ENCODE results near the gene TMEM9B.
"Not testable (repeated sequence)": the region's sequence is repeated elsewhere in the genome, so short reads cannot be mapped to it uniquely, and the experiment has no call there.

Gene TMEM9B

DNA sequence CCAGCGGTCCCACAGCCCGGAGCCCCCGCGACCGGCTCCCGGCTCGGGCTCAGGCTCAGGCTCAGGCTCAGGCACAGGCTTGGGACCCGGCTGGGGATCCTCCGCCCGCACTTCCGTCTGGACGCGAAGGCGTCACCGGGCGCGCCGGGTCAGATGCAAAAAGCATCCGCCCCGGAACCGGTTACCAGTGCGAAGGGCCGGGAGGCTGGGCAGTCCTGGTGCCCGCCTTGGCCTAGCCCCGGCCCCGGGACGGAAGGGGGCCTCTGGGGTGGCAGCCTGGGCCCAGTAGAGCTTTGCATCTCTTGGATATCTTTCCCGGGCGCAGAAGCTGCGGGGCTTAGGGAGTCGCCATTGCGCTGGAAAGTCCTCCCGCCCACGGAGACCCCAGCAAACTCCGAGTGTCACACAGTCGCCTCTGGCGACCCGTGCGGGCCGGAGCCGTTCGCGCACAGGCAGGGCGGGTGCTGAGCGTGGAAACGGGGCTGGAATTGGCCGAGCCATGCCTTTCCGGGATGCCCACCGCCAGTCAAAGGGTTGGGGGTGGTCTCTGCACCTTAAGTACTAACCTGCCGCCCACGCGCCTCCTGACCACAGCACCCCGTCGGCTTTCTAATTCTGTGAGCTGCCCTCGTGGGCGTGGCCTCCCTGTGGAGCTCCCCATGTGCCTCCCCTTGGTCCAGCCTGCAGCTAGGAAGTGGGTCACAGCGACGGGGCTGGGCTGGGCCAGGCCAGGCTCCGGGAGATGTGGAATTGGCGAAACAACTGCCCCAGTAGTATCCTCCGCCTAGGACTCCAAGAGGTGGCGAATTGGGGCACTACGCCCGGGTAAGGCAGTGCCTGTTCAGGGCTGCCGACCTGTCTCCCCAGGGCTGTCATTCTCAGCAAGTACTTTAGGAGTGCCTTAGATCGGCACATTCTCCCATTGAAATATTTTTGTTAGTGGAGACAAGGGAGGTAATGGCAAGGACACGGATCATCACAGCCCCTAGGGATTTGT, at the start of gene TMEM9B:
TMEM9B (minus strand) TSS at position 119 of the 997 bp plus-strand sequence. CDS start 129 bp downstream, outside the sequence.
- no peaks in the 10 kb centered on the region for H3K27me3 Mint-ChIP-seq
- H3K4me1 Mint-ChIP-seq = peaks cover 28 to 47% of the 10 kb centered on the region in 2 donors
- no peaks in the 10 kb centered on the region for H3K9me3 Mint-ChIP-seq
- H3K27ac Mint-ChIP-seq = peak within 1 kb of the TSS; percentile 95
- H3K4me3 Mint-ChIP-seq = peak within 1 kb of the TSS; percentile 98 to 99
- DNase-seq (peak; percentile 91), ATAC-seq (replicated peaks) (peak; percentile 83 to 86)
- peaks cover 2 to 16% of the 10 kb centered on the region in 2 donors for H3K36me3 Mint-ChIP-seq

DNA sequence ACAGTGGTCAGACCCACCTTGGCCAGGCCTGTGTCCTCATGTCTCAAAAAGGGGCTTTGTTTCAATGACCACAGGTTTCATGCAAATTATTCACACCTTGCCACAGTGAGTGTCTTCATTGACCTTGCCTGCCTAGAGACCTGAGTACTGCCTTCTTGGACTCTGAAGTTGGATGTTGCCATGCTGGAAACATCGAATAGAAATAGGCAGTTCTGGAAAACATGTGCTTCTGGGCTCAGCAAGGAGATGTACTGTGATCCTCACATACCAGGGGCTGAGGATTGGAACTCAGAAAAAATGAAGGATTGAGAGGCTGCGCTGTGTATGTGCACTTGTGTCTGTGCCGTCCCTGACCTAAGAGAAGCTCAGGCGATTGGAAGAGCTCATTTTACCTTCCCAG, 49.1 kb upstream of the TMEM9B start:
- no peaks in the 10 kb centered on the region for H3K36me3 Mint-ChIP-seq
- no peak overlapping the region for H3K4me3 Mint-ChIP-seq
- peaks cover 29 to 32% of the 10 kb centered on the region in 2 donors for H3K27me3 Mint-ChIP-seq
- no peak overlapping the region for H3K27ac Mint-ChIP-seq
- ATAC-seq (replicated peaks) = no peak
- peaks cover 0 to 8% of the 10 kb centered on the region in 2 donors for H3K4me1 Mint-ChIP-seq
- no peak for DNase-seq
- H3K9me3 Mint-ChIP-seq = peaks cover 0 to 8% of the 10 kb centered on the region in 2 donors

DNA sequence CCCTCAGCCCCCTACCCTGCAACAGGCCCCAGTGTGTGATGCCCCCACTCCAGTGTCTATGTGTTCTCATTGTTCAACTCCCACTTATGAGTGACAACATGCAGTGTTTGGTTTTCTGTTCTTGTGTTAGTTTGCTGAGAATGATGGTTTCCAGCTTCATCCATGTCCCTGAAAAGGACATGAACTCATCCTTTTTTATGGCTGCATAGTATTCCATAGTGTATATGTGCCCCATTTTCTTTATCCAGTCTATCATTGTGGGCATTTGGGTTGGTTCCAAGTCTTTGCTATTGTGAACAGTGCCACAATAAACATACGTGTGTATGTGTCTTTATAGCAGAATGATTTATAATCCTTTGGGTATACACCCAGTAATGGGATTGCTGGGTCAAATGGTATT, 45.3 kb upstream of the TMEM9B start:
- not testable (repeated sequence) for H3K4me3 Mint-ChIP-seq; H3K4me1 Mint-ChIP-seq; H3K36me3 Mint-ChIP-seq; ATAC-seq (replicated peaks); H3K9me3 Mint-ChIP-seq; DNase-seq; H3K27ac Mint-ChIP-seq
- peaks cover 33 to 43% of the 10 kb centered on the region in 2 donors for H3K27me3 Mint-ChIP-seq

DNA sequence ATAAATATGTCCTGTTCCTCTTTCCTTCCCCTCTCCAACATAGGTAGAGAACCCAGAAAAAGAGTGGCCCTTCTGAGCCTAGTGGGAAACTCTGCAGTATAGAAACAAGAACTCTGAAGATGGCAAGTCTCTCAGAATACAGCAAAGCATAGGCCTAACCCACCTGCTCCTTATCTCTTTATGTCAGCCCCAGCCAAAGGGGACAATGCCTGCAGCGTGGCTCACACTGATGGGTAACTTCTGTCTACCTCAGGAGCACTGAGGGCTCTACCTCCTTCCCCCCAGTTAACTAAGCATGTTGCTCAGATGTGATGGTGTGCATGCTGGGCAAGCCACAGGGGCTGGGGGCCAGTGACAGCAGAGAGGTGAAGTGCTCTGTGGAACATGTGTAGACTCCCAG, 44.4 kb upstream of the TMEM9B start:
- Mint-ChIP-seq H3K4me3 (no peak overlapping the region), H3K27me3 (peaks cover 33 to 43% of the 10 kb centered on the region in 2 donors), H3K9me3 (peaks cover 0 to 8% of the 10 kb centered on the region in 2 donors), H3K4me1 (peaks cover 0 to 3% of the 10 kb centered on the region in 2 donors), H3K27ac (no peak overlapping the region), H3K36me3 (no peaks in the 10 kb centered on the region)
- no peak for ATAC-seq (replicated peaks)
- no peak for DNase-seq

DNA sequence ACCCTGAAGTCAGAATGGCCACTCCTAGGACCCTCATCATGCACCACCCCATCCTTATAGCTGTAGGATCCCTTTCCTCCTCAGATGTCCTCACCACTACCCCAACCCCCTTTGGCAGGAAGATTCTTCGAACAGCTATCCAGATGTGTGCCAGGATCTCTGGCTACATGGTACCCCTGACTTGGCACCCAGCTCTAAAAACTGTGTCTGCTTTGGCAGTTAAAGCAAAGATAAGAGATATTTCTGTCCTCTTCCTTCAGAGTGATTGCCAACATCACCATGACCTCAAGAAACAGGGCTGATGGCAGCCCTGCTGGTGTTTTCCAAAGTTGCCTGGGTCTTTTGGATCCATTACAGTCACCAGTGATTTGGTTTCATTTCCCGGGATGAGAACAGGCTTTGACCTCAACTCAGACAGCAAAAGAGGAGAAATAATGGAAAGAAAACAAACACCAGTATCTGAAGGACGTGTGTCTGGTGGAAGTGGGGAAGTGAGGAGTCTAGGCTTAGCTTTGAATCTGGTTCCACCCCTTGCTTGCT, 43.8 kb upstream of the TMEM9B start:
- Mint-ChIP-seq H3K27me3 (peaks cover 32 to 43% of the 10 kb centered on the region in 2 donors), H3K4me3 (no peak overlapping the region), H3K36me3 (no peaks in the 10 kb centered on the region), H3K4me1 (peaks cover 4 to 6% of the 10 kb centered on the region in 2 donors), H3K27ac (no peak overlapping the region), H3K9me3 (peaks cover 0 to 6% of the 10 kb centered on the region in 2 donors)
- ATAC-seq (replicated peaks) (no peak), DNase-seq (no peak)

DNA sequence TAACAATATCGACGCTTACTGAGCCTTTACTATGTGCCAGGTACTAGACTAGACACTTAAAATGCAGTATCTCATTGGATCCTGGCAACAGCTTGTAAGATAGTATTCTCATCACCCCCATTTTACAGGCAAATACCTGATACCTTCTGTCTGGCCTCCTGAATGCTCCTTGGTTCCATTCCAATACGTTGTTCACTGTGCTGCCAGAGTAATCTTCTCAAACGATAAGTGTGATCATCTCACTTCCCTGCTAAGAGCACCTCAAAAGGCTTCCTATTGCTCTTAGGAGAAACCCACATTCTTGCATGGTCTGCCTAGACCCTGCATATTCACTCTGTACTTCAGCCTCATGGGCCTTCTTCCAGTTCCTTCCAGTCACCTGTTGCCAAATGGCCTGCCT, 40.8 kb upstream of the TMEM9B start:
- Mint-ChIP-seq H3K27me3 (peaks cover 28 to 46% of the 10 kb centered on the region in 2 donors), H3K4me1 (peaks cover 7 to 12% of the 10 kb centered on the region in 2 donors), H3K36me3 (no peaks in the 10 kb centered on the region), H3K9me3 (peaks cover 0 to 2% of the 10 kb centered on the region in 2 donors), H3K4me3 (peak overlapping the region; percentile 43 to 60), H3K27ac (no peak overlapping the region)
- DNase-seq (no peak), ATAC-seq (replicated peaks) (no peak)

DNA sequence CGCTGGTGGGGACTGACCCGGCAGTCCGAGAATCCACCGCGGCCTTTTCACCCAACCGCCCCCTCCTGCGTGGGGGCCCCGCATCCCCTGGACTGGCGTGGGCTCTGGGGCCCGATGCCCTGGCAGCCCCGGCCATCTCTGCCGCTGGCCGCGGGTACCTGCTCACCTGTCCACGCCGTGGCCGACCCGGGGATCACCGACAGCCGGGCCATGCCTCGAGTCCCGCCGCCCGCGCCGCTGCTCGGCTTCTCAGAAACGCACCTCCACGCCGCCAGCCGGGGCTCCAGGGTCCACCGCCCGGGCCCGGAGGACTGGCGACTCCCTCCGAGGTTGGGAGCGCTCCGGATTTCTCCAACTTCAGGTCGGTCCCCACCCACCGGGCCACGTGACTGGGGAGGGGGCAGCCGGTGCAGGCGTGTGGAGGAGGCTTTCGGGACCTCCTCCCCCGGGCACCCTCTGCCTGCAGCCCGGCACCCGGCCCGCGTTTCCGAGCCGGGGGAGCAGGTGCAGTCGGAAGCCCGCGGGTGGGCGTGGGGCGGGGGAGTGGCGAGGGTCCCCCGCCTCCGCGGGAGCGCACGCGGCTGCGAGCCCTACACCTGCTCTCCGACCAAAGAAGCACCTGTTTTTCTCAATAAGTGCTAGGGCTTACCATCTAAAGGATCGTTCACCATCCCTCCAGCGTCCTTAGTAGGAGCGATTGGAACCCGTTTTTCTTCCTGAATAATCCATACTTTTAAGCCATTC, 40.1 kb upstream of the TMEM9B start:
- Mint-ChIP-seq H3K9me3 (no peaks in the 10 kb centered on the region), H3K36me3 (no peaks in the 10 kb centered on the region), H3K4me1 (peaks cover 7 to 12% of the 10 kb centered on the region in 2 donors), H3K27me3 (peaks cover 32 to 47% of the 10 kb centered on the region in 2 donors), H3K27ac (peak overlapping the region; percentile 3), H3K4me3 (peak overlapping the region; percentile 60 to 82)
- DNase-seq (no peak), ATAC-seq (replicated peaks) (peak; percentile 15 to 17)

DNA sequence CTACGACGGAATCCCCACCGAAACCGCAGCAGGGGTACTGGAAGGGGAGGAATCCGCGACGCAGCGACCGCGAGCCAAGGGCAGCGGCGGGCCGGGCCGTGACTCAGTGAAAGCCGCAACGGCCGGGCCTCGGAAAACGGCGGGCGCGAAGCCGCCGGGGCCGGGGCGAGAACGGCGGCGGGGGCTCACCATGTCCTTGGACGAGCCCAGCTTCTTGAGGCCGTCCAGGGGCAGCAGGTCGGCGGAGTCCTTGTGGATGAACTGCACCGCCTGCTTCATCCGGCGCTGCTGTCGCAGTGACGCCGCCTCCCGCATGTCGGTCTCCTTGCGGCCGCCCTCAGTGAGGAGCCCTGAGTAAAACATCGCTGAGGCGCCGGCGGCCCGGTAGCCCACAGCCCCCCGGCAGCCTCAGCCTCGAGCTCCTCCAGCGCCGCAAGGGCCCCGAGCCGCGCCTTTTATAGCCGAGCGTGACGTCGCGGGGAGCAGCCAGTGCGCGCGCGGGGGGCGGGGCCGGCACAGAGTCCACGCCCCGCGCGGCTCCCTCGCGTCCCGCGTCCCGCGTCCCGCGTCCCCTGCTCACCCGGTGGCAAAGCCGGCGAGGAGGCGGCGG, 39.4 kb upstream of the TMEM9B start, which contains the start of gene NRIP3:
NRIP3 (minus strand) TSS at position 429 of the 610 bp plus-strand sequence; CDS start at position 363, 66 bp downstream.
- no peaks in the 10 kb centered on the region for H3K36me3 Mint-ChIP-seq
- peak within 1 kb of the TSS; percentile 3 for H3K27ac Mint-ChIP-seq
- peak within 1 kb of the TSS; percentile 77 to 82 for H3K4me3 Mint-ChIP-seq
- H3K9me3 Mint-ChIP-seq = no peaks in the 10 kb centered on the region
- peak; percentile 32 for DNase-seq
- peaks cover 37 to 53% of the 10 kb centered on the region in 2 donors for H3K27me3 Mint-ChIP-seq
- ATAC-seq (replicated peaks) = peak; percentile 79 to 82
- peaks cover 7 to 12% of the 10 kb centered on the region in 2 donors for H3K4me1 Mint-ChIP-seq

DNA sequence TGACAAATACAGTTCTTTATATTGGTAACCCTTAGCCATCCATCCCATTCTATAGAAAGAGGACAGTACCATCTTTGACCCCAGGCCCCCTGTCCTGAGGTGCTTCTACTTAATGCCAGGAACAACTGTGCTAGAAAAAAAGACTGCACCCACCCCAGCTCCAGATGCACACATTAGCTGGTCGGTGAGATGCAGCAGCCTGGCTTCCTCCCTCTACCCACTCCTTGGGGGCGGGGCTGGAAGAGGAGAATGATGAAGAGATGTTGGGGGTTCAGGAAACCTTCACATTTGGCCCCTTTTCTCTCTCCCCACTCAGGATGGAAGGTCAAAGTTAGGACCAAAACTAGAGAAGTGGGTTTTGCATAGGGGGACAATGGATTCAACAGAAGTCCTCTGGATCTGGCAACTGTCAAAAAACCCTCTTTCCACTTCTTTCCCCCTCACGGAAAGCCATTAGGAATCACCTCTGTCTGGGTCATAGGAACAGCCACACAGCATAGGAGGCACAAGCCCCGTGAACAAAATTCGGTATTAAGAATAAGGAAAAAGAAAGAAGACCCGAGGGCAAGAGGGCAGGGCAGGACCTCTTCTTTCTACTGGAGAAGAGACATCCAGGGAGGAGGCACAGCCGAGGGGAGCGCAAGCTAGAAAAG, 38.8 kb upstream of the TMEM9B start:
- Mint-ChIP-seq H3K4me3 (peak overlapping the region; percentile 77 to 82), H3K4me1 (peaks cover 7 to 12% of the 10 kb centered on the region in 2 donors), H3K27me3 (peaks cover 37 to 53% of the 10 kb centered on the region in 2 donors), H3K9me3 (no peaks in the 10 kb centered on the region), H3K36me3 (no peaks in the 10 kb centered on the region), H3K27ac (no peak overlapping the region)
- DNase-seq = no peak
- ATAC-seq (replicated peaks) = no peak

DNA sequence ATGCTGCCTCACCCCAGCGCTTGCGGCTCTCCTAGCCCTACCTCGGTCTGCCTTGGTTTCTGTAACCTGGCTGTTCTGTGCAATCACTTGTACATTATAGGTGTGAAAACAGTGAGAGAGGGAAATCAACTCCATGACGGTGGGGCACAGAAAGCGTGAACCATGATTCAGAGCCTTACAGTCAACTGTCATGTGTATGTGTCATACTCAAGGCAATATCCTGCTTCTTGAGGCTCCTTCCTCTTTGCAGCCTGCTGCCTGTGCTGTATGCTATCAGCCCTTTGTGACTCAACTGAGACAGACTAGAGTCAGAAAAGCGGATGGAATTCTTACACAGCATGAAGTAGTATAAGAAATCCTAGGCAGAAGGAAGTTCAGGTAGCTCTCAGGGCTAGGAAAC, 37.5 kb upstream of the TMEM9B start:
- Mint-ChIP-seq H3K27ac (no peak overlapping the region), H3K27me3 (peaks cover 37 to 53% of the 10 kb centered on the region in 2 donors), H3K4me3 (no peak overlapping the region), H3K9me3 (no peaks in the 10 kb centered on the region), H3K36me3 (no peaks in the 10 kb centered on the region), H3K4me1 (peaks cover 7 to 12% of the 10 kb centered on the region in 2 donors)
- ATAC-seq (replicated peaks) = peak; percentile 56 to 64
- no peak for DNase-seq

DNA sequence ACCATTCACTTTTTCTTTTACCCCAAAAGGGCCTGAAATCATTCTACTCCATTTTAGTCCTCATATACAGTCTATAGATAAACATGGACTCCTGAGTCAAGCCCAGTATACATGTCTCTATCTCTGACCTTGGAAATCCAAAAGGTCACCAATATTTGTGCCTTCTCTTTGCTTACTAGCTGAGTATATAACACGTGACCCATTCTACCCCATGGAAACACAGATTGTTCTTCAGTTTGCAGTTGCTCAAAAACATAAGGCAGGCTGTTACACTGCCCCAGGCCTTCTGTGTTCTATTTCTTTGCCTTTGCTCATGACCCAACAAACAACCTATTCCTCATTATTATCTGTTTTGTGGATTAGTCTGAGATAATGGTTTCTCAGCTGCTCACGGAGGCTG, 33.8 kb upstream of the TMEM9B start:
- Mint-ChIP-seq H3K9me3 (no peaks in the 10 kb centered on the region), H3K36me3 (no peaks in the 10 kb centered on the region), H3K4me1 (peaks cover 2 to 6% of the 10 kb centered on the region in 2 donors), H3K27me3 (peaks cover 23 to 36% of the 10 kb centered on the region in 2 donors), H3K27ac (no peak overlapping the region), H3K4me3 (no peak overlapping the region)
- ATAC-seq (replicated peaks) = no peak
- no peak for DNase-seq

DNA sequence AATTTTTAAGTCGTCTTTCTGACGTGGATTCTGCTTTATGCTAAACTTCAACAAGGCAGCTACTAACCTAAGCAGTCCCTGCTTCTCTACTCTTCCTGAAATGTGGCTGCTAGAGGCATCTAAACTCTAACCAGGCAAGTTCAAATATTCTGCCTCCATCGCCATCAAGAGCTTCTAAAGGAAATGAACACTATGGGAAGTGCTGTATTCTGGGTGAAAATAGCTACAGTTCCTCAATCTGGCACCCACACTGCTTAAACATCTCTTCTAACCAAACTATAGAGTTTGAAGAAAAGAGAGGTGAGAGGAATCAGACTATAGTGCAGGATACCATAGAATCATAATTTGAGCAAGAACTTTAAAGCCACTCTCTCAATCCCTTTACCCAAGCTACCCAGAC, 33.2 kb upstream of the TMEM9B start:
- no peaks in the 10 kb centered on the region for H3K36me3 Mint-ChIP-seq
- DNase-seq = no peak
- H3K9me3 Mint-ChIP-seq = no peaks in the 10 kb centered on the region
- ATAC-seq (replicated peaks) = no peak
- H3K4me3 Mint-ChIP-seq = no peak overlapping the region
- H3K27ac Mint-ChIP-seq = no peak overlapping the region
- H3K4me1 Mint-ChIP-seq = peaks cover 0 to 2% of the 10 kb centered on the region in 2 donors
- peaks cover 21 to 33% of the 10 kb centered on the region in 2 donors for H3K27me3 Mint-ChIP-seq

DNA sequence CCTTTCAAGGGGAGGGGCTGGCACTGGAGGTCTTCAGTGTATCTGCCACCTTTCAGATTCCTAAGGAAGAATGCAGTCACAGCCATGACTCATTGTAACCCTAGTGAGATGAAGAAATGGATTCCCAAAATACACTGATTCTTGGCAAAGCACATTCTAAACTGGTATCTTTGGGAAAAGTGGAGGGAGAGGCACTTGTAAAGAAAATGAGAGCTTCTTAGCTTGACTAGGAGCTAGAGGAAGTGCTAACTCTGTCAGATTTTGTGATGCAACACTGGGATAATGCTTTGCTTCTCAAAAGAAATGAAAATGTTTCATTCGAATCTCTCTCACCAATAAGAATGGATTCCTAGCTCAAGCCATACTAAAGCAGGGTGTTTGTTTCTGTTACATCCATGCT, 25.2 kb upstream of the TMEM9B start:
- Mint-ChIP-seq H3K36me3 (no peaks in the 10 kb centered on the region), H3K27ac (no peak overlapping the region), H3K9me3 (no peaks in the 10 kb centered on the region), H3K27me3 (peaks cover 5 to 23% of the 10 kb centered on the region in 2 donors), H3K4me3 (no peak overlapping the region), H3K4me1 (no peaks in the 10 kb centered on the region)
- ATAC-seq (replicated peaks) (no peak), DNase-seq (no peak)

Data from stimulated activated naive B cell treated with anti-CD40 and anti-IgM and Interleukin-4, amounts not matched to agents 10 μg/mL and 1 μg/mL and 100 μg/mL, for 72 hours (primary cell).